IPS DF 6.9 (cell line): ENCODE data around the gene IGFBP4.

ENCODE experiments used
- DNase-seq: peaks from one replicate; pipeline ENCODE4 v3.0.0-alpha.2; 2013; ENCODE audit warnings: low read depth, low spot score
- H3K27ac ChIP-seq: one replicate; pipeline ENCODE4 v1.5.1; 2013; ENCODE audit warnings: low read length, control low read depth
- H3K27me3 ChIP-seq: 2 replicates; pipeline ENCODE4 v1.6.1; 2013; ENCODE audit warnings: mild to moderate bottlenecking, low read length; ENCODE audit not compliant: control insufficient read depth, insufficient read depth
- H3K36me3 ChIP-seq: 2 replicates; pipeline ENCODE4 v1.6.1; 2013; ENCODE audit warnings: low read length; ENCODE audit not compliant: control insufficient read depth, insufficient read depth
- H3K4me1 ChIP-seq: 2 replicates; pipeline ENCODE4 v1.6.1; 2013; ENCODE audit warnings: low read length; ENCODE audit not compliant: control insufficient read depth, insufficient read depth
- H3K4me3 ChIP-seq: 2 replicates; pipeline ENCODE4 v1.5.1; 2013; ENCODE audit warnings: mild to moderate bottlenecking, low read length
- H3K9me3 ChIP-seq: 2 replicates; pipeline ENCODE4 v1.6.1; 2013; ENCODE audit warnings: low read length, inconsistent platforms; ENCODE audit not compliant: control insufficient read depth, insufficient read depth
- WGBS: extraction: QIAGEN DNeasy Blood & Tissue Kit; methylation state at CpG from one replicate; pipeline ENCODE4 v1.1.7; 2013; ENCODE audit warnings: mixed read lengths, missing lambda C conversion rate; ENCODE audit not compliant: insufficient read length, insufficient coverage; 5-methylcytosine and 5-hydroxymethylcytosine counted together

Gene IGFBP4

DNA sequence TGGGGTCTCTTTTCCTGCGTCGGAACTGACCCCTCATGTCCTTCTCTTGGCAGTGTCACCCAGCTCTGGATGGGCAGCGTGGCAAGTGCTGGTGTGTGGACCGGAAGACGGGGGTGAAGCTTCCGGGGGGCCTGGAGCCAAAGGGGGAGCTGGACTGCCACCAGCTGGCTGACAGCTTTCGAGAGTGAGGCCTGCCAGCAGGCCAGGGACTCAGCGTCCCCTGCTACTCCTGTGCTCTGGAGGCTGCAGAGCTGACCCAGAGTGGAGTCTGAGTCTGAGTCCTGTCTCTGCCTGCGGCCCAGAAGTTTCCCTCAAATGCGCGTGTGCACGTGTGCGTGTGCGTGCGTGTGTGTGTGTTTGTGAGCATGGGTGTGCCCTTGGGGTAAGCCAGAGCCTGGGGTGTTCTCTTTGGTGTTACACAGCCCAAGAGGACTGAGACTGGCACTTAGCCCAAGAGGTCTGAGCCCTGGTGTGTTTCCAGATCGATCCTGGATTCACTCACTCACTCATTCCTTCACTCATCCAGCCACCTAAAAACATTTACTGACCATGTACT lies 13.2 kb downstream of the IGFBP4 start:
- H3K36me3 ChIP-seq: peaks cover 22% of the 10 kb centered on the region
- H3K9me3 ChIP-seq: no peaks in the 10 kb centered on the region
- no peaks in the 10 kb centered on the region for H3K27me3 ChIP-seq
- H3K4me3 ChIP-seq: no peak overlapping the region
- H3K4me1 ChIP-seq: peaks cover 9% of the 10 kb centered on the region
- H3K27ac ChIP-seq: no peak overlapping the region
- no peak for DNase-seq
- no CpG with 5 or more reads among the region's 16 CpGs for WGBS

DNA sequence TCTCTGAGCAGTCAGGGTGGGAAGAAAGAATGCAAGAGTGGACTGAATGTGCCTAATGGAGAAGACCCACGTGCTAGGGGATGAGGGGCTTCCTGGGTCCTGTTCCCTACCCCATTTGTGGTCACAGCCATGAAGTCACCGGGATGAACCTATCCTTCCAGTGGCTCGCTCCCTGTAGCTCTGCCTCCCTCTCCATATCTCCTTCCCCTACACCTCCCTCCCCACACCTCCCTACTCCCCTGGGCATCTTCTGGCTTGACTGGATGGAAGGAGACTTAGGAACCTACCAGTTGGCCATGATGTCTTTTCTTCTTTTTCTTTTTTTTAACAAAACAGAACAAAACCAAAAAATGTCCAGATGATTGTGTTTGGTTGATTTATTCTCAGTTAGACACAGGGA lies 14.1 kb downstream of the IGFBP4 start:
- Histone ChIP-seq H3K36me3 (peaks cover 22% of the 10 kb centered on the region), H3K27ac (no peak overlapping the region)
- no CpG with 5 or more reads among the region's 3 CpGs for WGBS

DNA sequence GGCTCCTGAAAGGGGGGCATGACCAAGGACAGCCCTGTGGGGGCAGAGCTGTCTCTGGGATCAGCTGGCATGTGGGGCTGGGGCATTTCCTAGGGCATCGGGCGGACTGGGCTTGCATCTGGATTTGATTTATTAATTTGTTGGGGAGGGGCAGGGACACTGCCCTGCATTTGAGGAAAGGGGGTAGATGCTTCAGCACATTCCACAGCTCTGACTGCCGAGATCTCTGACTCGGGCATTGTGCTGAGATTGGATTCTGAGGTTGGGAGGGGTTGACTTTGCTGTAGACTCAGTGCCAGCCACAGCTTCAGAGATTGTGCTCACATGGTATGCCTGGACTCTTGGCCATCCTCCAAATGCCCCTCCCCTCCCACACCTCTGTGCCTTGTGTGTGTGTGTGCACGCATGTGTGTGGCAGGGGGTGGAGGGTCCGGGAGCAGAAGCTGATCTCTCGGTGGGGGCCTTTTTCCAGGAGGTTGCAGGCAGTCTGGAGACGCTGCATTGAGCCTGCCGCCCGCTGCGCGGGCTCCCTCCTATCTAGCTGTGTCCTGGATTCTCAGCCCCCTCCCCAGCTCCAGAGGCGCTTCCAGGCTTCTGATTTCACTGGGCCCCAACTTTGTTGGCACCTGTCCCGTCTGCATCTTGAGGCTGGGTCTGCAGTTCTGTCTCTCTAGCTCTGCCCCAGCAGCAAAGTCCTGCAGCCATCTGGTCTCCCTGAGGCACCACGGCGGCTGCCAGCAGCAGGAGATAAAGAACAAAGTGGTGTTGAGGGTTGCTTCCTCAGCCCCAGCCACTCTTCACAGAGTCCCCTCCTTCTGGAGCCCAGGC lies 14.9 kb downstream of the IGFBP4 start:
- no peak for DNase-seq
- no CpG with 5 or more reads among the region's 16 CpGs for WGBS
- H3K9me3 ChIP-seq: no peaks in the 10 kb centered on the region
- no peak overlapping the region for H3K27ac ChIP-seq
- H3K4me1 ChIP-seq: peaks cover 14% of the 10 kb centered on the region
- peaks cover 18% of the 10 kb centered on the region for H3K36me3 ChIP-seq
- H3K27me3 ChIP-seq: no peaks in the 10 kb centered on the region
- H3K4me3 ChIP-seq: no peak overlapping the region

More for the DNA sequence above, 14.1 kb downstream of the IGFBP4 start:
- H3K9me3 ChIP-seq: no peaks in the 10 kb centered on the region
- no peaks in the 10 kb centered on the region for H3K27me3 ChIP-seq
- H3K4me3 ChIP-seq: no peak overlapping the region
- DNase-seq: no peak
- peaks cover 9% of the 10 kb centered on the region for H3K4me1 ChIP-seq

DNA sequence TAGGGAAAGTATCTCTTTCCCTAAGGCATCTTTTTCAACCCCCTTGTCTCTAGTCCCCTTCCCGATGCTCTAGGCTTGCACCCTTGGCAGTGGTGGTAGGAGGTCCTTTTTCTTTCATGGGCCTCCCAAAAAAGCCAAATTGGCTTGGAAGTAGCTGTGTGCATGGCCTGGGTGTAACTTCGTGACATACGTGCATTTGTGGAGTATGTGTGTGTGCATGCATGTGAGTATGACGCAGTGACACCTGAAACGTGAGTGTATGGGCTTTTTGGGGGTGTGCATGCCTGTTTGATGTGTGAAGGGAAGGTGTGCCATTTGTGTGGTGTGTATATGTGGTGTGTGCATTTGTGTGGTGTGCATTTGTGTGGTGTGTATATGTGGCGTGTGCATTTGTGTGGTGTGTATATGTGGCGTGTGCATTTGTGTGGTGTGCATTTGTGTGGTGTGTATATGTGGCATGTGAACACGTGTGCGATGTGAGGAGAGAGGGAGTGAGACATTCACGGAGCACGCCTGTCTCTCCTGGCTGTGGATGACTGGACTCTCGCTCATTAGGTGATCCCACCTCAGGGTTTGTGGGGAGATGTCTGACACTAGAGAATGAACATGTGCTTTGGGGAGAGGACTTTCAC lies 15.7 kb downstream of the IGFBP4 start:
- H3K36me3 ChIP-seq: peaks cover 14% of the 10 kb centered on the region
- WGBS: 100% methylated on average over 2 of the region's 12 CpGs
- no peak overlapping the region for H3K4me3 ChIP-seq
- no peak for DNase-seq
- no peaks in the 10 kb centered on the region for H3K27me3 ChIP-seq
- H3K9me3 ChIP-seq: no peaks in the 10 kb centered on the region
- H3K4me1 ChIP-seq: peaks cover 14% of the 10 kb centered on the region
- H3K27ac ChIP-seq: no peak overlapping the region

DNA sequence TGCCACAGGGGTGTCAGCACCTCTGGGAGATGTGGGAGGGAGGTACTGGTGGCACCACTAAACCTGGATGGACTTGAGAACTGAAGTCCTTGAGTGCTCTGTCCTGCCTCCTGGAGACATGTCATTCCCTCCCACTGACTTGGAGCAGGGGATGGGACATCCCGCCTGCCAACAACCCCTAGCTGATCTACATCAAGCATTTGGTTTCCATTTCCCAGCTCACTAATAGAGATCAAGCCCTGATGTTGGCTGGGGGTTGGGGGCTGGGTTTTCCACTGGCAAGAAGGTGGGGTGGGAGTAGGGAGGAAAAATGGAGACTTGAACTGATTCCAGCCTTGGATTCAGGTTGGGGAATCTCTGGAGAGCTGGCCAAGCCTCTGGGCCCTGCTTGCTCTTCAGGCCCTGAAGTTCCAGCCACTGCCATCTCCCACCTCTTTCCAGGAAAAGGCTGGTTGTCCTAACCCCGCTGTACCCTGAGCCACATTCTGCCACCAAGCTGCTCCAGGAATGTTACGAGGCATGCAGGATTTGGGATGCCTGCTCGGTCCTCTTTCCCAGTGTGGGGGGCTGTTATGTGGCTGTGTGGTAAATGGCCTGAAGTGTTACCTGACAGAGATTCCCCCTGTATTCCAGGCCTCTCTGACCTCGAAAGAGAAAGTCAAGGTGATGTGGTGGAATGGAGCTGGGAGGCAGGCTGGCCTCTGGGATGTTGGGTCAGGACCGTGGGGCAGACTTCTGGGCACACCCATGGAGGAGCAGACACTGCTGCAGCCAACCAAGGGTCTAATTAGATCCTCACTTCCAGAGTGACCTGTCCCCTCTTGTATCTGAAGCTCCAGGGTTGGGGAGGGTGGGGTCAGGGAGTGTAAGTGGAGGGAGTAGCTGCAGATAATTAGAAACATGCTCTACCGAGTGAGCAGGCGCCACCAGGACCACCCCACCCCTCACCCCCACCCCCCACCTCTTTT lies 16.7 kb downstream of the IGFBP4 start:
- Histone ChIP-seq H3K9me3 (no peaks in the 10 kb centered on the region), H3K4me1 (peaks cover 13% of the 10 kb centered on the region), H3K36me3 (peaks cover 7% of the 10 kb centered on the region; the same call in 1 of the 2 replicates), H3K27me3 (no peaks in the 10 kb centered on the region), H3K4me3 (no peak overlapping the region), H3K27ac (no peak overlapping the region)
- no peak for DNase-seq
- WGBS: no CpG with 5 or more reads among the region's 8 CpGs

DNA sequence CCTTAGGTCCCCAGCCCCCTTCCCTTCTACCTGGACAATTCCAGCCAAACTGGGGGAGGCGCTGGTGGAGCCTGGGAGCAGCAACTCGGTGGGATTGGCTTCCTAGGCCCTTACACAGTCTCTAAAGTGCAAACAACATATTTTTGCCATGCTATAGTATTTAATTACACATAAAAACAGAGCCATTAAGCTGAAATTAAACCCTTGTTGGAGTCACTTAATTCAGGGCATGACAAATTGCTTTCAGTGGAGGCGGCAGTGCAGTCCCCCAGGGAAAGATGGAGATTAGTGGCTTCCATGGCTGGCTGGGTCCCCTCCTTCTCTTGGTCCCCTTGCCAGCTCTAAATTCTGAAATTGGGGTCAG lies 17.3 kb downstream of the IGFBP4 start:
- Histone ChIP-seq H3K4me3 (no peak overlapping the region), H3K36me3 (peaks cover 7% of the 10 kb centered on the region; the same call in 1 of the 2 replicates), H3K27me3 (no peaks in the 10 kb centered on the region), H3K4me1 (peaks cover 13% of the 10 kb centered on the region), H3K9me3 (no peaks in the 10 kb centered on the region), H3K27ac (no peak overlapping the region)
- no peak for DNase-seq
- WGBS: no CpG with 5 or more reads among the region's 3 CpGs

DNA sequence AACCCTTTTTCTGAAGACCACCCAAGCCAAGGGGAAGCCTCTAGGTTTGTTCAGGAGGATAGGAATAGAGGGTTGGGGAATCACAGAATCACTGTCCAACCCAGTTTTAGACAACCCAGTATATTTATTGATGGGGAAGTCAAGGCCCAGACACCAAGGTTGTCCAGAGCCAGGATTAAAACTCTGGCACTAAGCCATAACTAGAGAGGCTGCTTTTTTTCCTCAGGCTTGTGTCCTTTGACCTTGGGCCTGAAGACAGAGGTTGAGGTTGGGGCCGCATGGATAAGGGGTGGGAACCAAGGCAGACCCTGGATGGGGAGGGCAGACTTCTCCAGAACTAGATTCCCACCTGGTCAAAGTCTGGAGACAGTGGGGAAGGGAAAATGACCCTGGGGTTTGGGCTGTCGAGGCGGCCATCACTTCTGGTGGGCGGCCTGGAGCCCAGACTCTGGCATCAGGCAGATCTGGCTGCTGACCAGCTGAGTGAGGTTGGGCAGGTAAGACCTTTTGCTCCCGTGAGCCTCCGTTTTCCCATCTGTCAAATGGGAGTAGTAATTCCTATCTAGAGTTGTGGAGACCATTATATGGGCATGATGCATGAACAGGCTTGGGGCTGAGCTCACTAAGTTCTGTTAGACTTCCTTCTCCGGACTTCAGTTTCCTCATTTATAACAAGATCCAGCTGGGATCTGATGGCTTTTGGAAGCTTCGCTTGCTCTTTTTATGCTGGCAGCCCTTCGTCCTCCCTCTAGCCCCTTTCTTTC lies 17.9 kb downstream of the IGFBP4 start:
- WGBS: no CpG with 5 or more reads among the region's 9 CpGs
- no peak for DNase-seq
- Histone ChIP-seq H3K27me3 (no peaks in the 10 kb centered on the region), H3K9me3 (no peaks in the 10 kb centered on the region), H3K36me3 (peaks cover 7% of the 10 kb centered on the region; the same call in 1 of the 2 replicates), H3K4me3 (no peak overlapping the region), H3K27ac (no peak overlapping the region), H3K4me1 (peaks cover 13% of the 10 kb centered on the region)

DNA sequence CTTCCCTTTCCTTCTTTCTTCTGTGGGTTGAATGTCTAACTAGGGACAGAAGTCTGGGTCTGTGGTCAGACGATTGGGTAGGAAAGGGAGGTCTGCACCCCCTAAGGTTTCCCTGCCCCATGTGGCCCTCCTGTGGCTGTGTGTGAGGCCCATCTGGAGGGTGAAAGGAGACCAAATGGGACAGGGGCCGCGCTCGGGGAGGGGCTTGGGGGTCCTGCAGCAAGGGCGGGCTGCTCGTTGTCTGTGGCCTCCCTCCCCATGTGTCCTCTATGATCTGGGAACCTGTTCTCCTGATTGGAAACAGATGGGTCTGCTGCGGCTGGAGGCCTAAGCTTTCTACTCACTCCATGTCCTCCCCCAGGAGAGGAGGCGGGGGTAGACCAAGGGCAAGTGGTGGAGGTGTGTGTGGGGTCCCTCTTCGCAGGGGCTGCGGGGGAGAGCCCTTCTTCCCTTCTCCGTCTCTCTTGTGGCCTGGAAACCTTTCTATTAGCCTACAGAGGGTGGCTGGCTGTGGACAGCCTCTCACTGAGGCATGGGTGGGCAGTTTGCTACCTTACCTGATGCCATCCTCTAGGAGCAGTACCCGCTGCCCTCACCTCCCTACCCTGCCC lies 18.6 kb downstream of the IGFBP4 start:
- no peak for DNase-seq
- Histone ChIP-seq H3K4me1 (peaks cover 13% of the 10 kb centered on the region), H3K27ac (no peak overlapping the region), H3K27me3 (no peaks in the 10 kb centered on the region), H3K36me3 (0 out of 2 replicates have a peak, but pooled peaks cover 2% of the 10 kb centered on the region), H3K4me3 (no peak overlapping the region), H3K9me3 (no peaks in the 10 kb centered on the region)
- WGBS: no CpG with 5 or more reads among the region's 12 CpGs

DNA sequence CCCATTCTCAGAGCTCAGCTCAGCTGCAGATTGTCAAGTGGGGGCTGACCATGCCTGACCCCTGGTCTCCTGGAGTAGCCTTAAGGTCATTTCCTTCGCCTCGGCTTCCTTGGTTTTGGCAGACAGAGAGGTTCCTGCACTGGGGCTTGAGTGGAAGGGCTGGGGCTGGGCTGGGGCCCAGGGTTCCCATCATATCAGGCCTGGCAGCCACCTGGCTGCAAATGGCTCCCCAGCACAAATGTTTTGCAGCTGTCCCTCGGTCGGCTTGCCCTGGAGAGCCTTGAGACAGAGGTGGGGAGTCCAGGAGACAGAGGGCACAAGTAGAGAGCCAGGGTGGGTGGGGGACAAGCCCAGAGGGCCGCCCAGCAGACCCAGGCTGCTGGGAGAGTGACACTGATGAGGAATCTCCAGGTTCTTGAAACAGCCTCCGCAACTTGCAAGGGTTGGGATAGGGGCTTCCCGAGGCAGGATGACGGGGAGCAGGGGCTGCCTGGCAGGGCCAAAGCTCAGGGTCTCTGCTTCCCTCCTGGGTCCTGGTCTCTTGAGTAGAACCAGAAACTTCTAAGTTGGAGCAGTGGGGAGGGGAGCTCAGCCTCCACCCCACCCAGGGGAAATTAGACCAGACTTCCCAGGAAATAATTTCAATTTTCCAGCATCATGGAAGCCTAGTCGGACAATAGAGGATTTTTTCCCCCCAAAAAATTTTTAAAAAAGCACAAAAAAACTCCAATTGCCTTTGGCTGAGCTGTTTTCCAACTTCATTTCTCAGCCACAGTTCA lies 19.3 kb downstream of the IGFBP4 start:
- WGBS: no CpG with 5 or more reads among the region's 9 CpGs
- Histone ChIP-seq H3K4me1 (peaks cover 11% of the 10 kb centered on the region), H3K9me3 (no peaks in the 10 kb centered on the region), H3K27me3 (no peaks in the 10 kb centered on the region), H3K27ac (no peak overlapping the region), H3K4me3 (no peak overlapping the region), H3K36me3 (no peaks in the 10 kb centered on the region)
- no peak for DNase-seq
